SU-DHL-6 (cell line): Measurements from ENCODE around the gene TRIM3.
A peak's percentile ranks its signal among the peaks of the same experiment; 100 is the strongest.

Experiments used
- H2AFZ ChIP-seq: fragments of 200-600 bp; sonication (generic); 2 replicates; pipeline ENCODE4 v1.6.1; 2014; ENCODE audit warnings: low read depth, mild to moderate bottlenecking, moderate library complexity, mixed read lengths, antibody characterized with exemption, low read length; ENCODE audit not compliant: severe bottlenecking
- H3F3A ChIP-seq: fragments of 200-600 bp; shearing (Covaris generic); 2 replicates; pipeline ENCODE4 v1.6.0; 2016; ENCODE audit warnings: antibody characterized with exemption, mild to moderate bottlenecking; ENCODE audit not compliant: insufficient read depth
- H3K27ac ChIP-seq: fragments of 200-600 bp; sonication (generic); 2 replicates; pipeline ENCODE4 v1.5.1; 2016; ENCODE audit warnings: low read depth, mild to moderate bottlenecking, low read length, moderate library complexity, mixed read lengths
- H3K27me3 ChIP-seq: fragments of 200-600 bp; sonication (generic), shearing (Covaris generic); 2 replicates; pipeline ENCODE4 v1.6.0; 2014; ENCODE audit warnings: mild to moderate bottlenecking, low read length
- H3K36me3 ChIP-seq: fragments of 200-600 bp; sonication (generic); 2 replicates; pipeline ENCODE4 v1.6.1; 2014; ENCODE audit warnings: mild to moderate bottlenecking, low read length, mixed read lengths
- H3K4me2 ChIP-seq: fragments of 300-600, 200-600 bp; shearing (Covaris generic), sonication (generic); 2 replicates; pipeline ENCODE4 v1.6.0; 2014; ENCODE audit warnings: low read length, low read depth, mild to moderate bottlenecking; ENCODE audit not compliant: poor library complexity, severe bottlenecking
- H3K4me3 ChIP-seq: fragments of 200-600 bp; sonication (generic); 2 replicates; pipeline ENCODE4 v1.5.1; 2014; ENCODE audit warnings: antibody characterized with exemption, low read length, mild to moderate bottlenecking, mixed read lengths; ENCODE audit not compliant: insufficient read depth, poor library complexity, severe bottlenecking
- H3K79me2 ChIP-seq: fragments of 200-600 bp; sonication (generic); 2 replicates; pipeline ENCODE4 v1.6.1; 2014; ENCODE audit warnings: mild to moderate bottlenecking, low read length, moderate library complexity; ENCODE audit not compliant: insufficient read depth
- H3K9ac ChIP-seq: fragments of 200-600 bp; sonication (generic); 2 replicates; pipeline ENCODE4 v1.7.0; 2014; ENCODE audit warnings: mild to moderate bottlenecking, low read length
- H3K9me2 ChIP-seq: fragments of 200-600 bp; sonication (generic); replicated peaks from 2 replicates; pipeline ENCODE4 v1.6.1; 2014; ENCODE audit warnings: low read length; ENCODE audit not compliant: insufficient read depth
- H3K9me3 ChIP-seq: fragments of 200-600 bp; sonication (generic); 2 replicates; pipeline ENCODE4 v1.6.1; 2014; ENCODE audit warnings: low read length, mixed read lengths; ENCODE audit not compliant: insufficient read depth
- H4K20me1 ChIP-seq: fragments of 200-600 bp; sonication (generic); 2 replicates; pipeline ENCODE4 v1.6.1; 2014; ENCODE audit warnings: low read depth, mild to moderate bottlenecking, antibody characterized with exemption, low read length, moderate library complexity, mixed read lengths
- EZH2phosphoT487 ChIP-seq: fragments of 200-600 bp; sonication (generic), shearing (Covaris generic); conservative IDR thresholded peaks from 2 replicates; pipeline ENCODE4 v1.6.1; 2018; ENCODE audit warnings: mild to moderate bottlenecking, antibody characterized with exemption, low read length, moderate library complexity, mixed read lengths
- TF ChIP-seq, protein P1 (sequence below): fragments of 200-600 bp; sonication (generic); IDR thresholded peaks from one replicate; pipeline ENCODE4 v1.5.1; 2017; ENCODE audit warnings: antibody characterized with exemption, mild to moderate bottlenecking, low read length, moderate library complexity; ENCODE audit not compliant: insufficient read depth, poor library complexity, severe bottlenecking

The TRIM3 gene

DNA sequence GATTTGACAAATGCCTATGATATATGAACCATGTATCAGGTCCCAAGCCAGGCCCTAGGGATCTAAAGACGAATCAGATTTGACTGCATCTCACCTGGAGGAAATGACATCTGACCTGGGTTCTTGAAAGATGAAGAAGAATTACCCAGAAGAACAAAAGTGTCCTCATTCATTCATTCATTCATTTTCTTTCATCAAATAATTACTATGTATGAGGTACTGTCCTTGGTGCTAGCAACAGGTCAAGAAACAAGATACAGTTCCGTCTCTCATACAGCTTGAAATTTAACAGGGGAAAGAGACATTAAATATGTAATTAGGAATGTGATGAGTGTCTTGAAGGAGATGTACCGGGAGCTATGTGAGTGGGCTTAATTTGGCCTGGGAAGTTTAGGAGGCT, 53.1 kb downstream of the TRIM3 start:
- Histone ChIP-seq H2AFZ (no peak overlapping the region), H3K79me2 (no peaks in the 10 kb centered on the region), H3K27me3 (no peaks in the 10 kb centered on the region), H3K4me3 (no peak overlapping the region), H3K36me3 (no peaks in the 10 kb centered on the region), H3K9ac (no peak overlapping the region), H3F3A (no peaks in the 10 kb centered on the region), H3K4me2 (no peak overlapping the region), H3K9me3 (no peaks in the 10 kb centered on the region), H3K9me2 (no peaks in the 10 kb centered on the region), H4K20me1 (no peaks in the 10 kb centered on the region), H3K27ac (no peak overlapping the region)
- no peak for TF ChIP-seq EZH2phosphoT487
- TF ChIP-seq, protein P1, sequence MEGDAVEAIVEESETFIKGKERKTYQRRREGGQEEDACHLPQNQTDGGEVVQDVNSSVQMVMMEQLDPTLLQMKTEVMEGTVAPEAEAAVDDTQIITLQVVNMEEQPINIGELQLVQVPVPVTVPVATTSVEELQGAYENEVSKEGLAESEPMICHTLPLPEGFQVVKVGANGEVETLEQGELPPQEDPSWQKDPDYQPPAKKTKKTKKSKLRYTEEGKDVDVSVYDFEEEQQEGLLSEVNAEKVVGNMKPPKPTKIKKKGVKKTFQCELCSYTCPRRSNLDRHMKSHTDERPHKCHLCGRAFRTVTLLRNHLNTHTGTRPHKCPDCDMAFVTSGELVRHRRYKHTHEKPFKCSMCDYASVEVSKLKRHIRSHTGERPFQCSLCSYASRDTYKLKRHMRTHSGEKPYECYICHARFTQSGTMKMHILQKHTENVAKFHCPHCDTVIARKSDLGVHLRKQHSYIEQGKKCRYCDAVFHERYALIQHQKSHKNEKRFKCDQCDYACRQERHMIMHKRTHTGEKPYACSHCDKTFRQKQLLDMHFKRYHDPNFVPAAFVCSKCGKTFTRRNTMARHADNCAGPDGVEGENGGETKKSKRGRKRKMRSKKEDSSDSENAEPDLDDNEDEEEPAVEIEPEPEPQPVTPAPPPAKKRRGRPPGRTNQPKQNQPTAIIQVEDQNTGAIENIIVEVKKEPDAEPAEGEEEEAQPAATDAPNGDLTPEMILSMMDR, result no peak

DNA sequence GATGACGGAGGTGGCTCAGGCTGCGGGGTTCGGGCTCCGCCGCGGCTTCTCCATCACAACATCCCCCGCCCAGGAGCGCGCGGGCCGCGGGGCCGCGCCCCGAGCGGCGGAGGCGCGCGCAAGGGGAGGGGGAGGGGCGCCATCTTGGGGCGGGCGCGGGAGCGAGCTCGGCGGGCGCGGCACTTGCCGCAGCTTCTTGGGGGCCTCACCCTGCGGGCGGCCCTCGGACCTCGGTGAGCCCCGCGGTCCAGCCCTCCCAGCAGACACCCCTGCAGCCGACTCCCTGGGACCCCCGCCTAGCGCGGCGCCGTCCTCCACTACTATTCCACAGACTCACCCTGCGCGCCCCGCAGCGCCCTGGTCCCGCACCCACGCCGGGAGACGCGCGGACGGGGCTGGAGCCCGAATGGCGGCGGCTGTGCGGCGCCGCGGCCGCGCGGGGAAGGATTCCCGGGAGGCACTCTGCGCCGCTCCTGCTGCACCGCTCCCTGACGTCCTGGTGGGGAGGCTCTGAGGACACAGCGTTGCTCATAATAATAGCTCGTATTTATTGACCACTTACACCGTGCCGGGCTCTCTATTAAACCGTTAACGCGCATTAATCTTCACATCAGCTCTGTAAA, 54.6 kb downstream of the TRIM3 start, which contains the start of gene APBB1:
Gene APBB1 (minus strand): TSS at position 86 of the 623 bp plus-strand sequence. CDS start 7,747 bp downstream, outside the sequence.
- Histone ChIP-seq H3K79me2 (no peaks in the 10 kb centered on the region), H3K4me2 (peak within 1 kb of the TSS; percentile 62), H3K27me3 (no peaks in the 10 kb centered on the region), H3K4me3 (peak within 1 kb of the TSS; percentile 60), H2AFZ (peak within 1 kb of the TSS; percentile 87), H4K20me1 (no peaks in the 10 kb centered on the region), H3F3A (no peaks in the 10 kb centered on the region), H3K9me2 (no peaks in the 10 kb centered on the region), H3K9ac (peak within 1 kb of the TSS; percentile 57), H3K27ac (no peak within 1 kb of the TSS), H3K36me3 (no peaks in the 10 kb centered on the region), H3K9me3 (no peaks in the 10 kb centered on the region)
- TF ChIP-seq EZH2phosphoT487, result no peak
- TF ChIP-seq, protein P1, result no peak

DNA sequence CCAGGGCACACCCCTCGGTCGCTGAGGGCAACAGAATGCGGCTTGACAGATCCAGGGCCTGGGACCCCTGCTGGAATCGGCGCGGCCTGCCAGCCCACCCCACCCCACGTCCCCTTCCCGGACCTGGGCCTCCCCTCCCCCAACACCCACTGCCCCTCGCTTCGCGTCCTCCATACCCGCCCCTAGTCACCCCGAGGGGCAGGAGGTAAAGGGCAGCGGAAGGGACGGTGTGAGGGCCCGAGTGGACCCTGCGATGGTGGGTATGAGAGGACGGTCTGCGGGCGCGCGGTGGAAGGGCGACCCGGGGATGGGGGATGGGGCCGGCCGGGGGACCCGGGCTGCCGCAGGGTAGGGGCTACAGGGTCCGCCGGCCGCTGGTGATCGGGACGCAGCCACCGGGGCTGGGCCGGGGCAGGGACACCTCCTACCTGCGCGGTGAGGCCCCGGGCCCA, 55.2 kb downstream of the TRIM3 start:
- no peaks in the 10 kb centered on the region for H3K79me2 ChIP-seq
- H3K27ac ChIP-seq, result no peak overlapping the region
- no peaks in the 10 kb centered on the region for H3K27me3 ChIP-seq
- H3K9me3 ChIP-seq, result no peaks in the 10 kb centered on the region
- TF ChIP-seq, protein P1, result no peak
- TF ChIP-seq EZH2phosphoT487, result no peak
- H2AFZ ChIP-seq, result peak overlapping the region; percentile 87
- peak overlapping the region; percentile 57 for H3K9ac ChIP-seq
- peak overlapping the region; percentile 60 for H3K4me3 ChIP-seq
- H3F3A ChIP-seq, result no peaks in the 10 kb centered on the region
- no peaks in the 10 kb centered on the region for H3K9me2 ChIP-seq
- H4K20me1 ChIP-seq, result no peaks in the 10 kb centered on the region
- peak overlapping the region; percentile 62 for H3K4me2 ChIP-seq
- no peaks in the 10 kb centered on the region for H3K36me3 ChIP-seq
